Stimulated activated CD8-positive, alpha-beta memory T cell treated with anti-CD3 and anti-CD28 coated beads, Interleukin-15, amount 100 ng/mL, for 24 hours (primary cell): Measurements from ENCODE around the gene BCL2L12.
"Not testable (repeated sequence)": the region's sequence is repeated elsewhere in the genome, so short reads cannot be mapped to it uniquely, and the experiment has no call there.

ENCODE experiments used
- DNase-seq: peaks from one replicate; pipeline ENCODE4 v3.0.0-alpha.2; 2020; ENCODE audit warnings: low read depth

BCL2L12 gene

DNA sequence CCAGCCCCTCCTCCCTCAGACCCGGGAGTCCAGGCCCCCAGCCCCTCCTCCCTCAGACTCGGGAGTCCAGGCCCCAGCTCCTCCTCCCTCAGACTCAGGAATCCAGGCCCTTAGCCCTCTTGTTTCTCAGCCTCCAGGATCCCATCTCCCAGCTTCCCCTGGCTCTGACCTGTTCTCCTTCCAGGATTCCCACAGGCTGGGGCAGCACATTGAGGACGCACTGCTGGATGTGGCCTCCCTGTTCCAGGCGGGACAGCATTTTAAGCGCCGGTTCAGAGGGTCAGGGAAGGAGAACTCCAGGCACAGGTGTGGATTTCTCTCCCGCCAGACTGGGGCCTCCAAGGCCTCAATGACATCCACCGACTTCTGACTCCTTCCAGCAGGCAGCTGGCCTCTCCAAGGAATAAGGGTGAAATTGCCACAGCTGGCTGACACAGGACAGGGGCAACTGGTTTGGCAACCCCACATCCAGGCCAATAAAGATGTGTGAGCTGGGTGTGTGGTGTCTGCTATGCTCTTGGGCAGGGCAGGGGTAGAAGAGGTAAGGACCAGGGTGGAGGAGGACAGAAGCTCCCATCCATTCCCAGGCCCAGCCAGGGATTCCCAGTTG is 47.6 kb downstream of the BCL2L12 start:
- DNase-seq: no peak

DNA sequence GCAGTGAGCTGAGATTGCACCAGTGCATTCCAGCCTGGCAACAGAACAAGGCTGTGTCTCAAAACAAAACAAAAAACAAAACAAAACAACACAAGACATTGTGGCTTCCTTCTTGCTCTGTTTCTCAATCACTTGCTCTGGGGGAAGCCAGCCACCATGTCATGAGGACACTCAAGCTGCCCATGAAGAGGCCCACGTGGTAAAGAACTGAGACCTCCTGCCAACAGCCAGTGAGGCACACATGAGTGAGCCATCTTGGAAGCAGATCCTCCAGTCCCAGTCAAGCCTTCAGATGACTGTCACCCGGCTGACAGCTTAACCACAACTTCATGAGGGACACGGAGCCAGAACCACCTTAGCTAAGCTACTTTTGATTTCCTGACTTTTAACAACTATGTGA is 50.4 kb downstream of the BCL2L12 start:
- DNase-seq: no peak

DNA sequence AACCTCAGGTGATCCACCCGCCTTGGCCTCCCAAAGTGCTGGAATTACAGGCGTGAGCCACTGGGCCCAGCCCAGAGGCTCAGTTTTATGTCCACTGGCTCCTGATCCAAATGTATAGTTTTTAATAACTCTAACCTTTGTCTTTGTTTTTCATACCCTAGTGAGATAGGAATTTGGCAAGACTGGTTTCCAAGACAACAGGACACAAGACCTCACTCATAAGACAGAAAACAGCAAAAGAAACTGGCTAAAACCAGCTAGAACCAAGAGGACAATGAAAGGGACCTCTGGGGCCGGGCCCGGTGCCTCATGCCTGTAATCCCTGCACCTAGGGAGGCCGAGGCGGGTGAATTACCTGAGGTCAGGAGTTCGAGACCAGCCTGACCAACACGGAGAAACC is 52.8 kb downstream of the BCL2L12 start:
- DNase-seq: no peak

DNA sequence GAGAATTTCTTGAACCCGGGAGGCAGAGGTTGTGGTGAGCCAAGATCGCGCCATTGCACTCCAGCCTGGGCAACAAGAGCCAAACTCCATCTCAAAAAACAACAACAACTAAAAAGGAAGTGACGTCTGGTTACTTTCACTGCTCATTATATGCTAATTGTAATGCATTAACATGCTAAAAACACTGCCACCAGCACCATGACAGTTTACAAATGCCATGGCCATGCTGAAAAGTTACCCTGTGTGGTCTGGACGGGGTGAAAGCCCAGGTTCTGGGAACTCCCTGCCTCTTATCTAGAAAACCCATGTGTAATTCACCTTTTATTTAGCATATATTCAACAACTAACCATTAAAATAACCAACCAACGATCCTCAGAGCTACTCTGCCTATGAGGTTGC is 53.3 kb downstream of the BCL2L12 start:
- no peak for DNase-seq

DNA sequence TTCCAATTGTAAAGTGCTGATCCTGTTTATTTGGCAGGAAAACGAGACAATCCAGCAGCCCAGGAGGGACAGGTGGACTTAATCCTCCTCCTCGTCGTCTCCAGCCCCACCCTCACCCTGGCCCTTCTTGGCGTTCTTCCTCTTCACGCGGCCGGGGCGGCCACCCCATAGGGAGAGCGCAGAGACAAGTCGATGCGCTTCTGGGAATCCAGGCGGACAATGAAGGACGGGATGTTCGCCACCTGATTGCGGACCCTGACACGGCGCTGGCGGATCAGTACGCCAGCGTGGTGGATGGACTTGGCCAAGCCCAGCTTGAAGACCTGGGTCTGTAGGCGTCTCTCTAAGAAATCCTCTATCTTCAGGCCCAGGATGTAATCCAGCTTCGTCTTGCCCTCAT is 53.7 kb downstream of the BCL2L12 start:
- DNase-seq: not testable (repeated sequence)
